Fibroblast of skin of scalp (primary cell): ENCODE data around the gene ARID3C.
A peak's percentile ranks its signal among the peaks of the same experiment; 100 is the strongest.

ENCODE experiments used
- DNase-seq: peaks from one replicate; pipeline ENCODE4 v3.0.0-alpha.2; 2013

The ARID3C gene

DNA sequence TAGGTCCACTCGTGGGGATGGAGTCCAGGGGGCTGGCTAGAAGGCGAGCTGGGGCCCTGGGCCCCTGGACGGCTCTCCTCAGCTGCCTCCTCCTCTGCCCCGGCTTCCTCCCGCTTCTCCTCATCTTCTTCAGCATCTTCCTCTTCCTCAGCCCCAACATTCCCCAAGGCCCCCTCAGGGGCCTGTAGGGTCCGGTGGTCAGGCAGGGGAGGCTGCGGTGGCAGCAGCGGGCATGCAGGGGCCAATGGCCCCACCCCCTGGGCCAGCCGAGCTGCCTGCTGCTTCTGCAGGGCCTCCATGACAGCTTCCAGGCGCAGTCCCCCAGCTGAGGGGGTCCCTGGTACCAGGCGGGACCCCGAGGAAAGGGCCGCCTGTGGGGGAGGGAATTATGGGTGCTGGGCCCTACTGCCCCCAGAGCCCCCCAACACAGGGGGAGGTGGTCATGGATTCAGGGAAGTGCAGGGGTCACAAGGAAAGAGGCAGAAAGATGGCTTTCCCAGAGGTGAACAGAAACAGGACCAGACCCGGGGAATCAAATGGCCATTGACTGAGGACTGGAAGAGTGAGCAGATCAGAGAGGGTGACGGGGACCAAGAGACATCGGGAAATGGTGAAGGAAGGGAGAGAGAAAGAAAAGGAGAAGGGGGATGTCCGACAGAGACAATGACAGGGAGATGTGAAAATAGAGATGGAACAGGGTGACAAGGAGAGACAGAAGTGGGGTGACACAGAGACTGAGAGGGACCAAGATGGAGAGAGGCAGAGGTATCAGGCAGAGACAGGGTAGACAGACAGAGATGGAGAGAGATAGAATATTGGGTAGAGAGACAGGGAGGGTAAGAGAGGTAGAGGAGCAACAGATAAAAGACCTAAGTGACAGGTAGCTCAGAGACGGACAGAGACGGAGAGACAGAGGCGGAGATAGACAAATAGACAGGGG lies 880 bp downstream of the ARID3C start:
- DNase-seq: no peak

DNA sequence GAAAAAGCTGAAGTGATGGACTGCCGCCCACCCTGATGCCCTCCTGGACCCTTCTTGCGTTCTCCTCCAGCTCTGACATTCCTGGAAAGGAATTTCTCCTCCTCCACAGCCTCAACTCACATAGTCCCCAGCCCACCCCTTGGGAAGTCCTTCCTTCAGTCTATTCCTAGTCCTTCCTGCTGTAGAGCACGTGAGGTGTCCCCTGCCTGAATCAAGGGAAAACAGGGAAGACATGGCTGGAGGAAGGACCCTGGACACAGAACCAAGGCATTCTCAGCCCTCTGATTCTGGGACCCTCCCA lies 3.7 kb downstream of the ARID3C start:
- no peak for DNase-seq

DNA sequence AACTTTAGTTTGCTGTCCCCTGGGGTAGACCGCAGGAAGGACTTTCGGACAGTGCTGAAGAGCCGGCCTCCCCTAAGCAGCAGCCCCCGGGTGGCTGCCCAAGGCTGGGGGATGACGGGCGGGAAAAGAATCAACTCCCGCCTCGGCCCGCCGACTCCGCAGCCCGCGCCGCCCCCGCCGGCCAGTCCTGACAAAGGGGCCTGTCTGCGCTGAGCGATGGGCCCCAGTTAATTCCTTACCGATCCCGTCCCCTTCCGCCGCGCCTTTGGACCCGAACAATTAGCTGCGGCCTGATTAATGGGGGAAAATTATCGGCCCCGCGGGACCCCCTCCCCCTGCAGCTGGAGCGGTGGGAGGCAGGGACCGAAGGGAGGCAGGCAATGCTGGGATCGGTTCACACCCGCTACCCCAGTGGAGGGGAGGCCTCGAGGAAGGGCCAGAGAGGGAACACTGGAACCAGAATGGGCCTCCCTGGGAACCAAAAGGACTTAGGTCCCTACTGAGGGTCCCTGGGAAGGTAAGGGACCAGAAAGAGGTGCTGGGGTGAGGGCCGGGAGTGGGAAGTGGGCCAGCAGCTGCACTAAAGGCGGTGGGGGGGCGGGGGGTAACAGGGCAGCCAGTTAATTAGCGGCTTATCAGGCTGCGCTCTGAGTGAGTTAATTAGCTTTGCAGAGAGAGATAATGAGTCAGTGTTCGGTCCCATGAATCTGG lies 4.2 kb downstream of the ARID3C start:
- no peak for DNase-seq

DNA sequence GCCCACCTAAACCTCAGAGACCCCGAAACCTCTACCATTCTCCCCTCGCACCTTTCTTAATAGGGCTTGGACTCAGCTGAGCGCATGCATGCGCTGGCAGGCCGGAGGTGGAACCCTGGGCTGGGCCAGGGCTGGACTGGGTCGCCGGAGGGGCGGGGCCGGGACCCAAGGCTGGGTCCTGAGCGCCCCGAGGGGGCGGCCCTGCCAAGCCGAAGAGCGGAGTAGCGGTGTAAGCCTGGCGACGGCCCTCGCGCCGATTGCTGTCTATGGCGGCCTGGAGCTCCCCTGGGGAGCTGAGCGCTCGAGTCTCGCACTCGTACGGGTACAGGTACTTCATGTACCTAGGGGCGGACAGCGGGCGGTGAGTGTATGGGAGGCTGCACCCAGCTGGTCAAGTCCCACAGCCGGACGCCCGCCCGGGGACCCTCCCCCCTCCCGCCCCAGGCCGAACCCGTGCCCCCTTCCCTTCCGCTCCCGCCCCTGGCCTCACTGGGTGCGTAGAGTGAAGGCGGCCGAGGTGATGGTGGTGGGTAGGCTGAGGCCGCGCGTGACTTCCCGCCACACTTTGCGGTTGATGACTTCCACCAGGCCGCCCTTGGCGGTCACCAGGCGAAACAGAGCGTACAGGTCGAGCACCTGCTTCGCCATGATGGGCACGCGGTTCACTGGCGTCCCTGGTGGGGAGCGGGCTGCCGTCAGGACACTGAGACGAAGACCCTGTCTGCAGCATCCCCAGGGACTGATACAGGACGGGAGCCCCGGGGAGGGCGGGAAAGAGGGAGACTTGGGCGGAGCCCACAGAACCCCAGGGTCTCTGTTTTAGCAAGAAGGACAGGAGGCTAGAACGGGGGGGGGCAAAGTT lies 5.3 kb downstream of the ARID3C start:
- no peak for DNase-seq

DNA sequence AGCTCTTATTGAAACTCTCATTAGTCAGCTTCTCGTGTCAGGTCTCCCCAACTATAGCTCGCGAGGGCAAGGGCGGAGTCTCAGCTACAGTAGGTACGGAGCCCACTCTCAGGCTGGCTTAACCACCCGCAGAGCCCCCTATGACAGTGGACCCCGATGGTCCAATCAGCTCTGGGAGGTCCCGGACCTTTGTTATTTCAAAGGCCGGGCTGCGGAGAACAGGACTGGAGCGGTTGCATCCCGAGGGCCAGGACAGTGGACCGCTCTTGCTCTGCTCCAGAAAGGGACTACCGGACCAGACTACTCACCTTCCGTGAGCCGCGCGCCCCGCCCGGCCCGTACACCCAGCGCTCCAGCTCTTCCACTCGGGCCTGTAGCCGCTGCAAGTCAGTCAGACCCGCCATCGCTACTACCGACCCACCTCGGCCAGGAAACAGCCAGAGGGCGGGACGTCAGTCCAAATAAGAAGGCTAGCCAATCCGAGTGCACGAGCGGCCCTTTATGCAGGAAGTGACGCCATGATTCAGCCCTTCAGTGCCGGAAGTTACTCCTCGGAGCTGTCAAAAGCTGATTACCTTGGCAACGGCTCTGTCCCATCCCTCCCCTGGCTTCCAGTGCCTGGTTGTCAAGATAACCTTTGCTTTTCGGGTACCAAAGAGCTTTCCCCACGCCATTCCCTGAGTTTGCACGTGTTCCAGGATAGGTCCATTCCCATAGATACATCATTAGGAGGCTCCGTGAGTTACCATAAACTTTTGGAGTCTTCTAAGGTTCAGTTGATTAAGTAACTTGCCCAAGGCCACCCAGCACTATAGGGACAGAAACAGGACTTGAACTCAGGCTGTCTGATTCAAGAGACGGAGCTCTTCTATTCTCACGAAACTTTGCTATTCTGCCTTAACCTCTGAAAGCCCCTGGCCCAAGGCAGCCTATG lies 8.5 kb downstream of the ARID3C start, which contains the start of gene DCTN3:
DCTN3 (minus strand) TSS at position 435 of the 934 bp plus-strand sequence; CDS start at position 404, 31 bp downstream.
- DNase-seq: peak; percentile 95

DNA sequence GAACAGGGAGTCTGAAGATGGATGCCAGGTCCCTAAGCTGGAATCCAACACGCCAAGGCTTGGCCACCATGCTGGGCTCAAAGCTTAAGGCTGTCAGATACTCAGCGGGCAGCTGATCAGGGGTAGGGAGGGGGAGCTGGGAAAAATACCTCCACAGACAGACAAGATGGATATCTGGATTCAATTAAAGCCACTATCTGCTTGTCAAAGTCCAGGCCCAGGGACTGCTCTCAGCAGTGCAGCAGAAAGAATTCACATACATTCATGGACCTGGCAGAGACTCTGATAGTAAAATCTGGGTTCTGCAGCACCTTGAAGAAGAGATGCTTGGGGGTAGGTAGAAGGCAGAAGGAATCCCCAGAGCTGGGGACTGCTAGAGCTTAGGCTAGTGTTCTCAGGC lies 13.7 kb downstream of the ARID3C start:
- no peak for DNase-seq

DNA sequence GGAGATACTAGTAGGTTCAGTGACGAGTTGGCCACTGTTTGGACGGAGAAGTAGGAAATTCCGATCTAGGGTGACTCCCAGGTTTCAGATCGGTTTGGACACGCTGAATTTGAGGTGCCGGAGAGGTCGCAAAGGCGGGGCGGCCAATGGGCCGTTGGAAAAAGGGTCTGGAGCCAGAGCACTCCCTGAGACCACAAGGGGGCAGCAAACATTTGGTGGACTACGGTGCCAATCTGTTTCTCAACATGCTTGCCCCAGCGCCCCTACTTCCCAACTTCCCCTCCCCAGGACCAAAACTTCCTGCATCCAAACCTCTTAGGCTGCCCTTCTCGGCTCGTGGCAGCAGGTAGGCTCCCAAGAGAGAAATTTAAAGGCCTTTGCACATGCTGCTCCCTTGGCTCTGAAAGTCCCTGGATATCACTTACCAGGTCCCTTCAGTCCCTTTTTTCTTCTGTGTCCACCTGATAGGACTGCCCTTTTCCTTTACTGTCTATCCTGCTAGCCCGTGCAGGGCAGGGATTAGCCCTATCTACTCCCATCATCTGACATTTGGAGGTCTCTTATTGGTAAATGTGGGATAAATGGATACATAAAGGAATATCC lies 16.0 kb downstream of the ARID3C start:
- peak; percentile 73 for DNase-seq

DNA sequence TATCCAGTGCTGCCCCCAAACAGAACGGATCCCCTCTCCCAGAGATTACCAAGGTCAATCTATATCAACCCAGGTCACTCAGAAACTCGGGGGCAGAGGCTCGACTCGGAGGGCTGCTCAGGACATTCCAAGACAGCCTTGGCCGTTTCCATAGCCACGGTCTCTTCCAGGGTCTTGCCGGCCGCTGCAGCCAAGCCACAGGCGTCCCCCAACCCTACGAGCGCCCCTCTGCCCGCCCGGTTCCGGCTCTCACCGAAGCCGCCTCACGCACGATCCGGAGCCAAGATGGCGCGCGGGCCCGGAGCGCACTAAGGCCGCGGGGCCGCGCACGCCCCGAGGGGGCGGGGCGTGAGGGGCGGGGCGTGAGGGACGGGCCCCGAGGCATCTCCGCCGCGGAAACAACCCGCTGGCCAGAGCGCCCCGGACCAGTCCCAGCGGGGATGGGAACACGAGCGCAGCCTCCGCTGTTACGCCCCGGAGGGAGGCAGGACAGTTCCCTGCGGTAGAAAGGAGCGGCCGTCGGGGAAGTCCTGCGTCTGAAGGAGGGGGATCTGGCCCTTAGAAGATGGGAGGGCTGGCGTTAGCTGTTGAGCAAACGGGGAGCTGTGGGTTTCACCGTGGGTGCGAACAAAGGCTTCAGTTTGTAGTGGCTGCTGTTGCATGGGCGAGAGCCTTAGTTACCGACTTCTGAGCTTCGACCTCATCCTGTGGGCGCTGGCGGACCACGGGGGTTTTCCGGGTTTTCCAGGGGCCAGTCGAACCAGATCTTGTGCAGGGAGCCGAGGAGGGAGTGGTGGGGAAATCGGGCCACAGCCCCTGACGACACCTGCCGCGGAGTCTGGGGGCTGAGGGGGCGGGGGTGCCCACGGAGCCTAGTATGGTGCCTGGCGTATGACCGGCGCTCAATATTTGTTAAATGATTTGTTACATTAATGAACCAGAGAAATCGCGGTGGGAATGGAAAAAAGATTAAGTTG lies 16.8 kb downstream of the ARID3C start, which contains the start of gene RPP25L:
RPP25L (minus strand) TSS at position 287 of the 977 bp plus-strand sequence. CDS start 801 bp downstream, outside the sequence.
- DNase-seq: peak; percentile 86

DNA sequence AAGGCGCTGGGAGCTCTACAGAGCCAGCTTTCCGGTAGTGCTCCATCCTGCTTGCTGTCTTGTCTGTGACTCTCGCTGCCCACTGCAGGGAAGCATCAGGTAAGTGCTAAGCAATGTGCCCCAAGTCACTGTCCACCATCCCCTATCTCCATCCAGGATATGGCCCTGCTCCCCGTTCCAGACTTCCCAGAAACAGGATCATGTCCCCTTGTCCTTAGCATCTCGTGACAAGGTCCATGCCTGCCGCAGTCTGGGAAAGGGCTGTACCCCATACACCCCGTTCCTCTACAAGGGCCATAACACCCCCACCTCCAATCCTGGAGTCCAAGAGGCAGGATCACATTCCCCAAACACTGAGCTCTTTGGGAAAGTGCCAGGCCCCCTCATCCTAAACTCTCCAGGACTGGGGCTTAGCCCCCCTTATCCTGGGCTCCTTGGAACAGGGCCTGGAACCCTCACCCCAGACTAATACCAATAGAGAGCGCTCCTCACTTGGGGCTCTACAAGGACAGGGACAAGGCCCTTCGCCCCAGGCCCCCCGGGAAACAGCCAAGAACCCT lies 17.5 kb downstream of the ARID3C start:
- DNase-seq: no peak

DNA sequence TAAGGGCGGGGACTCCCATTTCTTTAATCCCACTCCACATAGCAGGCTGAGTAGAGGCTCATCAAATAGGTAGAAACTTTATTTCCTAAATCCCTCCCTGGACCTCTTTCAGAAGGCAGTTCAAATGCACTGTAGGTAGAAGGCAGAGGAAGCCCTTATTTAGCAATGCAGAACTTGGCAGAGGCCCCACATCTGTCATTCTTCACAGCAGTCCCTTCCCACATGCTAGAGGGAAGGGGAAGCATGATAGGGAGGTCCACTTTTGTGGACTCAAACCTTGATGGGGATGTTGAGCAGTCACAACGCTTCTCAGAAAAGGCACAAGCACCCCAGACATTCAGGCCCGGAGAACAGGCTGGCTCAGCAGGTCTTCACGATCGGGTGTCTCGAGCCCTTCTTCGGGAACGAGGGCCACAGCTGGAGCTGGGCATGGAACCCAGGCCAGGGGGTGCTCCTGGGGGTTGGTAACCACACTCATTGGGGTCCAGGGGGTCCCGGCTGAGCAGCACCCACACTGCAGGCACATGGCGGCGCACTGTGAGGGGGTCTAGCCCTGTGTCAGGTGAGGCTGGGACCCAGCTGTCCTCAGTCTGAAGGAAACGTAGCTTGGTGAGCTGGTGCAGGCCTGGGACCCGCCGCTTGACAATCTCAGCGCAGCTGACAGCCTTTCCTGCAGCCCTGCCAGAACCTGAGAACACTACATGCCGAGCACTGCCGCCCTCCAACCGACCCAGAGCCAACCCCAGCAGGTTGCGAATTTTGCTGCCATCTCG lies 18.2 kb downstream of the ARID3C start:
- no peak for DNase-seq

DNA sequence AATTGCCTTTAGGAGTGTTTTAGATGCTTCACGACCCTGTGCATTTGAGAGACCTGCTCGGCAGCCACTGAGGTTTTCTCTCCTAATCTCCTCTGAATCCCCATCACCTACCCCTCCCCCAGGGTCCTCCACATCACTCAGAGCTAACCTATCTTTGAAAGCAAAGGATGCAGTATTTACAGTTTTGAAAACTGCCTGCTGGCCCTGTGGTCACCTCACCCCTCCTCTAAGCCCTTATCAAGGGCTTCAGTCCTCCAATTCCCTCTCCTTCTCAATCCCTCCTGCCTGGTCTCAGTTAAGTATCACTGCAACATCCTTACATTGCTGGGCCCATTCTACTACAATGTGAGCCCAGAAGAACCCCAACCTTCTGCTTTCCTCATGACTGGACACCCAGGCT lies 21.5 kb downstream of the ARID3C start:
- DNase-seq: no peak

DNA sequence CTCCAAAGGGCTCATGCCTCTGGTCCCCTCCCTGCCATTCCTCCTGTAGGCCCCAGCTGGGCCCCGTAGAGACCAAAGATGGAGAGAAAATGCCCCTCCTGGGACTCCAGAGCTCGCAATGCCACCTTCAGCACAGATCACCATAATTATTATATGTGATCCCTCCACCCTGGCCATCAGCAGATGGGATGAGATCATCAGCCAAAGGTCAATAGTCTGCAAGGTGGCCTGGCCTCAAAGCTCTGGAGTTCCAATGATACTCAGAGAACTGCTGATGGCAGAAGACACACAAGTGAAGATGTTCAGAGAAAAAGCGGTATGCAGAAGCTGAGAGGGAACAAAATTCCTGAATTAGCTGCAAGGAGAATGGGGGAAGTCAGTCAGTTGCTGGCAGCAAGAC lies 22.0 kb downstream of the ARID3C start:
- DNase-seq: no peak

DNA sequence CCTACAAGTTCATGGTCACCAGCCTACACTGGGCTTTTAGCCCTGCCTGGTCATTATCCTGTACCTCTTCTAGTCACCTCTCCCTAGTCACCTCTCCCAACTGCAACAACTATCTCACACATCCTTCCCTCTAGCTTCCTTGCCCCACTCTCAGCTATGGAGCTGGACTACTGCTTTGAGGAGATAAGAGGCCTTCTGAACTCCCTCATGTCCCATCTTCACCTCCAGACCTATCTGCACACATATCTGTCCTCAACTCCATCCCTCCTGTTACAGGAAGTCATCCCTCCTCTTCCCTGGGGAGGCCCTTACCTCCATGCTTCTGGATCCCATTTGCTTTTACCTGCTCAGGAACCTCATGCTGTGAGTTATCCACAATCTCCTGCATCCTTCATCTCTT lies 22.7 kb downstream of the ARID3C start:
- DNase-seq: no peak

DNA sequence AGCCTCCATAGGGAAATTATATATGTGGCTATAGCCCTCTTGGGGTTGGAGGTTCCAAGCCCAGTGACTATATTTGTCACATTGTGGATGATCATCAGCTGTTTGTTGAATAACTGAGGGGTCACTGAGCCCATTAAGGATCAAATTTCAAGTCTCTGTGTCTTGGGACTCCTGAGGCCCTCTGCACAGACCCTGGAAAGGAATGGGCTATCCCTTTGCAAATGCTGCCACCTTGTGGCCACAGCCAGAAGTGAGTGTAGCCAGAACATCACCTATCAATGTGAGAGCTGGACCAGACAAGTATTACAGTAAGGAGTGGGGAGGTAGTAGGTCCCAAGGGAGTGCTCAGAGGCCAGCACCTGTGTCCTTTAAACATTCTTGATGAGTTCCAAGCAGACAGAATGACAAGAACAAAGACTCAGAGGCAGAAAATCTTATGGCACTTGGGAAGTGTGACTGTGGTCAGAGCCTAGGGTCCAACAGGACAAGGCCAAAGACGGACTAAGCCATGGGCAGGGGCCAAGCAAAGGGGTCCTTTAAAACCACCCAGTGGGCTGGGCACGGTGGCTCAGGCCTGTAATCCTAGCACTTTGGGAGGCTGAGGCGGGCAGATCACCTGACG lies 25.1 kb downstream of the ARID3C start:
- peak; percentile 69 for DNase-seq

DNA sequence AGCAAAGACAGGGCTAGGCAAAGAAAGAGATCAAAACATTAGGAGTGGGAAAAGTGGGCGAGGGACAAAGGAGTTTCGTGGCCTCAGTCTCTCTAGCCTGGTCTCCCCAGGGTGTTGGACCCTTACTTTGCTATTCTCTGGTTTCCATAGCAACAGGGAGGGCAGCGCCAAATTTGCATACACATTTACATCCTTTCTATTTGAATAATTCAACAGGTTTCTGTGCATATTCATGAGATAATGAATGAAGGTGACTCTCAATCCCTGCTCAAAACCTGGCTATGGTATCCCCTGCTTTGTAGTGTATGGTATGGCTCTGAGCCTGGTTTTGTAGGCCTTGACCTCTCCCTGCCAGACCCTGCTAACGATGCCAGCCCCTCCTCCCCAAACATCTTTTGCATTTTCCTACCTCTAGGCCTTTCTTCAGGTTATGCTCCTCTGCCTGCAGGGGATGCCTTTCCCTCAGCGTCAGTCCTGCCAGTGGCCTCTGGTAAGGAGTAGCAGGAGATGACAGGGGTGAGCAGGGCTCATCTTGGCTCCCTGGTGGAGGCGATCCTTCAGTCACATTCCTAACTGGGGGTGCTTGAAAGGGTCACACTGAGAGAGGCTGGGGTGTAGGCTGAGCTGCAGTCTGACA lies 26.8 kb downstream of the ARID3C start:
- DNase-seq: no peak

DNA sequence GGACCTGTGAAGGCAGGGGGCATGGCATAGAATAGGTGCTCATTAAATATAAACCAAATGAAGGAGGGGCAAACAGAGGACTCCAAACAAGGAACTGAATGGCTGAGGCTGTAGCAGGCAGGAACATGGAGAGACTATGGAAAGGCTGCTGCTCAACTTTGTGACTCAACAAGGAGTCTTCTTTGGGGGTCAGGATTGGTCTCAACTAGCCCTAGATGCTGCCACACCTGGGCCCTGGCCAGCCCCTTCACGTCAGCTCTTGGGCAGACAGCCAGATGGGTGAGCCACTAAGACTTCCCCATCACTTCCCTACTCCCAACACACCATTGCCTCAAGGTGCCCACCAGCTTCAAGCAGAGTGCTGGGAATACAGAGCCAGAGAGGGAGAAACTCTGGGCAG lies 28.0 kb downstream of the ARID3C start:
- DNase-seq: no peak

DNA sequence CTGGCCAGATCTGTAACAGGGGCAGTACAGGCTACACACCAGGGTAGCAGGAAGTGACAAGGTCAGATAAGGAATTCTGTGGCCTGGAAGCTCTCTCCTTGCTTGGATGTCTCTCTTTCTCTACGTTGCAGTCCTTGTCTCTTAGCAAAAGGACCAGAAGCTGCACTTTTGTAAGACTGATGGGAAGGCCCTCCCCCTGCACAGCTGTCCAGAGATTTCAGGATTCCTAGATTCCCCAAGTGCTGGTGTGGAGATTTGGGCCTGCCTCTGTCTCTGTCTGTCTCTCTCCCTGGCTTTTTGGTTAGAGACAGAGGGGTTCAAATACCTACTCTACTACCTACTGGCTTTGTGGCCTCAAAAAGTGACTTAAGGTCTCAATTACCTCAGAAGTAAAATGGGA lies 29.3 kb downstream of the ARID3C start:
- DNase-seq: no peak

DNA sequence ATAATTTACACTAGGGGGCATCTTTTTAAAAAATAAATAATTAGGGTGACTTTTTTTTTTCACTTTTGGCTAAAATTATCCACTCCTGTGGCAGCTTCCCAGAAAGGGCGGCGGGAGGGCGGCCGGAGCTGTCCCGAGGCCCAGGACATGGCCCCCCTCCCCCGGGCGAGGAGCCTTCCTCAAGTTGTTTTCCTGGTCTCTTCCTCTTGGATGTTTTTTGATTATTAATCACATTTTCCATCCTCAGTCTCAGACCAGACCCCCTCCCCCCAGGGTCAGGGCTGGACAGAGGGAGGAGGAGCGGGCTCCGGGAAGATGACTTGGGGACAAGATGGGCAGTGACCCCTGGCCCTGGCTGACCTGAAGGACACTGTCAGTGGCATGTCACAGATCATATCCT lies 34.7 kb downstream of the ARID3C start:
- DNase-seq: no peak
